ENCODE data around the gene ERP27. TPM values are rescaled to one million over a fixed set of nuclear protein-coding genes. Genes with fewer than 3 reads are reported as not detected.

ERP27 gene
- total RNA-seq, 1 donor from 2014 or later, result 0.13 TPM

GRCh38 chr12:14942196-14942931, 4.0 kb upstream of the ERP27 start:
- TF ChIP-seq CTCF (IDR thresholded peaks at IDR 0.05; ENCODE audit: insufficient read depth, low read length, poor library complexity, severe bottlenecking), result no peak
- no peak for DNase-seq (ENCODE audit: low read depth)
- Histone ChIP-seq H3K36me3 (ENCODE audit: control insufficient read depth, insufficient read depth, low read length) (no peaks in the 10 kb centered on the region), H3K27me3 (ENCODE audit: control insufficient read depth, insufficient read depth, low read length) (no peaks in the 10 kb centered on the region), H3K4me3 (ENCODE audit: low read depth, low read length) (no peak overlapping the region)

GRCh38 chr12:14941369-14941768, 3.0 kb upstream of the ERP27 start:
- TF ChIP-seq CTCF (IDR thresholded peaks at IDR 0.05; ENCODE audit: insufficient read depth, low read length, poor library complexity, severe bottlenecking), result no peak
- Histone ChIP-seq H3K27me3 (ENCODE audit: control insufficient read depth, insufficient read depth, low read length) (no peaks in the 10 kb centered on the region), H3K36me3 (ENCODE audit: control insufficient read depth, insufficient read depth, low read length) (no peaks in the 10 kb centered on the region), H3K4me3 (ENCODE audit: low read depth, low read length) (no peak overlapping the region)
- DNase-seq (ENCODE audit: low read depth), result no peak

GRCh38 chr12:14937689-14938088, 648 bp downstream of the ERP27 start:
- Histone ChIP-seq H3K4me3 (ENCODE audit: low read depth, low read length) (no peak overlapping the region), H3K27me3 (ENCODE audit: control insufficient read depth, insufficient read depth, low read length) (no peaks in the 10 kb centered on the region), H3K36me3 (ENCODE audit: control insufficient read depth, insufficient read depth, low read length) (no peaks in the 10 kb centered on the region)
- no peak for TF ChIP-seq CTCF (IDR thresholded peaks at IDR 0.05; ENCODE audit: insufficient read depth, low read length, poor library complexity, severe bottlenecking)
- DNase-seq (ENCODE audit: low read depth), result no peak

GRCh38 chr12:14937014-14937413, 1.3 kb downstream of the ERP27 start:
- no peak for TF ChIP-seq CTCF (IDR thresholded peaks at IDR 0.05; ENCODE audit: insufficient read depth, low read length, poor library complexity, severe bottlenecking)
- H3K4me3 ChIP-seq (ENCODE audit: low read depth, low read length), result no peak overlapping the region
- no peaks in the 10 kb centered on the region for H3K36me3 ChIP-seq (ENCODE audit: control insufficient read depth, insufficient read depth, low read length)
- no peak for DNase-seq (ENCODE audit: low read depth)
- no peaks in the 10 kb centered on the region for H3K27me3 ChIP-seq (ENCODE audit: control insufficient read depth, insufficient read depth, low read length)

- DNase-seq (ENCODE audit: low read depth), result no peak
- H3K4me3 ChIP-seq (ENCODE audit: low read depth, low read length), result no peak overlapping the region
- no peak for TF ChIP-seq CTCF (IDR thresholded peaks at IDR 0.05; ENCODE audit: insufficient read depth, low read length, poor library complexity, severe bottlenecking)
- no peaks in the 10 kb centered on the region for H3K27me3 ChIP-seq (ENCODE audit: control insufficient read depth, insufficient read depth, low read length)
- H3K36me3 ChIP-seq (ENCODE audit: control insufficient read depth, insufficient read depth, low read length), result no peaks in the 10 kb centered on the region
These were observed 2.0 kb downstream of the ERP27 start for GRCh38 chr12:14936224-14936861.
